H9 (cell line): ENCODE data around the gene ST6GAL2. TPM values are rescaled to one million over a fixed set of nuclear protein-coding genes. Genes with fewer than 3 reads are reported as not detected.

Experiments used
- DNase-seq: peaks from one replicate; pipeline ENCODE4 v3.0.0-alpha.2; 2017
- H2AFZ ChIP-seq: one replicate; pipeline ENCODE4 v1.6.1; 2013; ENCODE audit warnings: mild to moderate bottlenecking, low read length, control low read depth, moderate library complexity
- H2AK5ac ChIP-seq: 2 replicates; pipeline ENCODE4 v1.6.1; 2013; ENCODE audit warnings: low read length, control low read depth, mixed read lengths; ENCODE audit not compliant: insufficient read length
- H2BK120ac ChIP-seq: one replicate; pipeline ENCODE4 v1.6.1; 2013; ENCODE audit warnings: low read depth, mild to moderate bottlenecking, low read length, control low read depth, inconsistent platforms; ENCODE audit not compliant: poor library complexity, severe bottlenecking
- H2BK12ac ChIP-seq: 2 replicates; pipeline ENCODE4 v1.6.1; 2013; ENCODE audit warnings: low read length, control low read depth, mixed read lengths, low read depth; ENCODE audit not compliant: insufficient read length
- H2BK15ac ChIP-seq: 2 replicates; pipeline ENCODE4 v1.6.1; 2013; ENCODE audit warnings: low read depth, low read length, control low read depth
- H2BK20ac ChIP-seq: one replicate; pipeline ENCODE4 v1.6.1; 2013; ENCODE audit warnings: low read depth, mild to moderate bottlenecking, low read length, control low read depth, inconsistent platforms; ENCODE audit not compliant: poor library complexity, severe bottlenecking
- H2BK5ac ChIP-seq: 2 replicates; pipeline ENCODE4 v1.6.1; 2013; ENCODE audit warnings: low read length, control low read depth, mixed read lengths; ENCODE audit not compliant: insufficient read length
- H3K14ac ChIP-seq: 2 replicates; pipeline ENCODE4 v1.6.1; 2013; ENCODE audit warnings: low read length, control low read depth; ENCODE audit not compliant: insufficient read depth
- H3K18ac ChIP-seq: 2 replicates; pipeline ENCODE4 v1.6.1; 2013; ENCODE audit warnings: low read depth, mild to moderate bottlenecking, mixed read lengths, low read length, control low read depth; ENCODE audit not compliant: insufficient read length
- H3K23ac ChIP-seq: 2 replicates; pipeline ENCODE4 v1.6.1; 2013; ENCODE audit warnings: low read length, control low read depth, mixed read lengths, low read depth; ENCODE audit not compliant: insufficient read length
- H3K23me2 ChIP-seq: 2 replicates; pipeline ENCODE4 v1.6.1; 2013; ENCODE audit warnings: low read depth, mild to moderate bottlenecking, mixed read lengths, low read length, control low read depth; ENCODE audit not compliant: insufficient read length, poor library complexity, severe bottlenecking
- H3K27ac ChIP-seq: 2 replicates; pipeline ENCODE4 v1.5.1; 2013; ENCODE audit warnings: low read length, control low read depth, mixed read lengths, low read depth; ENCODE audit not compliant: insufficient read length
- H3K27me3 ChIP-seq: 2 replicates; pipeline ENCODE4 v1.6.1; 2013; ENCODE audit warnings: low read length, control low read depth, inconsistent platforms; ENCODE audit not compliant: insufficient read depth
- H3K4ac ChIP-seq: 2 replicates; pipeline ENCODE4 v1.6.1; 2013; ENCODE audit warnings: low read depth, mild to moderate bottlenecking, control low read depth, inconsistent platforms, low read length, moderate library complexity
- H3K4me1 ChIP-seq: 2 replicates; pipeline ENCODE4 v1.6.1; 2013; ENCODE audit warnings: low read length, control low read depth, inconsistent platforms; ENCODE audit not compliant: insufficient read depth
- H3K4me2 ChIP-seq: 2 replicates; pipeline ENCODE4 v1.6.1; 2013; ENCODE audit warnings: low read length, control low read depth, mixed read lengths; ENCODE audit not compliant: insufficient read length, insufficient read depth
- H3K56ac ChIP-seq: 2 replicates; pipeline ENCODE4 v1.6.1; 2013; ENCODE audit warnings: low read depth, mild to moderate bottlenecking, mixed read lengths, low read length, control low read depth; ENCODE audit not compliant: insufficient read length
- H3K79me1 ChIP-seq: 2 replicates; pipeline ENCODE4 v1.6.1; 2013; ENCODE audit warnings: low read depth, mild to moderate bottlenecking, moderate library complexity, low read length, control low read depth, inconsistent platforms; ENCODE audit not compliant: insufficient read depth, poor library complexity, severe bottlenecking
- H3K79me2 ChIP-seq: 2 replicates; pipeline ENCODE4 v1.6.1; 2013; ENCODE audit warnings: low read length, control low read depth, inconsistent platforms; ENCODE audit not compliant: insufficient read depth
- H3K9ac ChIP-seq: 2 replicates; pipeline ENCODE4 v1.6.1; 2013; ENCODE audit warnings: low read length, control low read depth, mixed read lengths; ENCODE audit not compliant: insufficient read length; ENCODE audit errors: extremely low read depth
- H3K9me3 ChIP-seq: one replicate; pipeline ENCODE4 v1.6.1; 2013; ENCODE audit warnings: low read depth, low read length, inconsistent platforms; ENCODE audit not compliant: control insufficient read depth
- H3T11ph ChIP-seq: one replicate; pipeline ENCODE4 v1.6.1; 2013; ENCODE audit warnings: mild to moderate bottlenecking, low read length, control low read depth, inconsistent platforms
- H4K20me1 ChIP-seq: one replicate; pipeline ENCODE4 v1.6.1; 2013; ENCODE audit not compliant: control insufficient read depth, insufficient read length, insufficient read depth
- H4K5ac ChIP-seq: 2 replicates; pipeline ENCODE4 v1.6.1; 2013; ENCODE audit warnings: low read depth, mild to moderate bottlenecking, mixed read lengths, low read length, control low read depth; ENCODE audit not compliant: insufficient read length
- H4K8ac ChIP-seq: replicated peaks from 2 replicates; pipeline ENCODE4 v1.6.1; 2013; ENCODE audit warnings: low read length, control low read depth, mixed read lengths, low read depth; ENCODE audit not compliant: insufficient read length
- H4K91ac ChIP-seq: 2 replicates; pipeline ENCODE4 v1.6.1; 2013; ENCODE audit warnings: low read depth, mild to moderate bottlenecking, moderate library complexity, mixed read lengths, low read length, control low read depth; ENCODE audit not compliant: insufficient read length
- H3K27ac Mint-ChIP-seq, 3 experiments: 2 replicates in 2 of 3; 3 replicates in 1 of 3; pipeline ENCODE4 v1.8.0; 2020 to 2021; ENCODE audit warnings: mixed read lengths in 3 of 3, mild to moderate bottlenecking in 1 of 3, moderate library complexity in 1 of 3
- H3K27me3 Mint-ChIP-seq: 2 replicates; pipeline ENCODE4 v1.8.0; 2021; ENCODE audit warnings: low read depth, mild to moderate bottlenecking, moderate library complexity, mixed read lengths
- H3K36me3 Mint-ChIP-seq, 3 experiments: 2 replicates in 2 of 3; 3 replicates in 1 of 3; pipeline ENCODE4 v1.8.0; 2020 to 2021; ENCODE audit warnings: low read depth in 3 of 3, mixed read lengths in 3 of 3; ENCODE audit not compliant: insufficient read depth in 1 of 3
- H3K4me1 Mint-ChIP-seq, 2 experiments: 2 replicates each; pipeline ENCODE4 v1.8.0; 2020; ENCODE audit warnings: mixed read lengths in 2 of 2
- H3K4me3 Mint-ChIP-seq, 2 experiments: 2 replicates in 1 of 2; 3 replicates in 1 of 2; pipeline ENCODE4 v1.8.0; 2020 to 2021; ENCODE audit warnings: mild to moderate bottlenecking in 2 of 2, mixed read lengths in 2 of 2, moderate library complexity in 1 of 2
- H3K9me3 Mint-ChIP-seq, 2 experiments: 2 replicates in 1 of 2; 3 replicates in 1 of 2; pipeline ENCODE4 v1.8.0; 2020; ENCODE audit warnings: mild to moderate bottlenecking in 2 of 2, mixed read lengths in 2 of 2, moderate library complexity in 1 of 2
- CTCF ChIP-seq: fragments of 200-600 bp; sonication (generic); conservative IDR thresholded peaks from 3 replicates; pipeline ENCODE4 v1.8.0; 2021; ENCODE audit warnings: antibody characterized with exemption, mild to moderate bottlenecking
- WGBS: extraction: QIAGEN DNeasy Blood & Tissue Kit; methylation state at CpG from one replicate; pipeline ENCODE4 v1.1.7; 2013; ENCODE audit warnings: missing lambda C conversion rate, low lambda C conversion rate, mixed read lengths; ENCODE audit not compliant: insufficient read length; ENCODE audit errors: extremely low coverage; 5-methylcytosine and 5-hydroxymethylcytosine counted together
- total RNA-seq: library from RNA; stranded (reverse); gene quantifications from 2 replicates; pipeline ENCODE4 v1.2.1, GENCODE V29; 2021

The ST6GAL2 gene
- total RNA-seq, 1 experiment from 2014 or later: 7.6 TPM

- Histone ChIP-seq H3T11ph (no peak overlapping the region), H3K9ac (no peak overlapping the region), H3K79me1 (no peaks in the 10 kb centered on the region), H4K91ac (no peak overlapping the region), H3K4me2 (no peak overlapping the region), H2BK12ac (no peak overlapping the region), H3K23me2 (no peaks in the 10 kb centered on the region), H2BK5ac (no peak overlapping the region), H2BK20ac (no peak overlapping the region), H3K23ac (no peak overlapping the region), H3K79me2 (no peaks in the 10 kb centered on the region), H4K5ac (no peak overlapping the region), H4K20me1 (no peaks in the 10 kb centered on the region), H3K4ac (no peak overlapping the region), H3K27me3 (no peaks in the 10 kb centered on the region), H3K56ac (no peak overlapping the region), H2AFZ (no peak overlapping the region), H4K8ac (no peak overlapping the region), H3K27ac (no peak overlapping the region), H2BK15ac (no peak overlapping the region), H3K18ac (no peak overlapping the region), H3K9me3 (no peaks in the 10 kb centered on the region), H3K4me1 (no peaks in the 10 kb centered on the region), H3K14ac (no peak overlapping the region), H2AK5ac (no peak overlapping the region), H2BK120ac (no peak overlapping the region)
- TF ChIP-seq CTCF: no peak
- no peak overlapping the region for H3K27ac Mint-ChIP-seq
- H3K4me1 Mint-ChIP-seq: peaks cover 16 to 27% of the 10 kb centered on the region in 2 experiments
- no peak overlapping the region for H3K4me3 Mint-ChIP-seq
- no peaks in the 10 kb centered on the region; a peak in 1 of 7 replicates for H3K36me3 Mint-ChIP-seq
- no peaks in the 10 kb centered on the region for H3K9me3 Mint-ChIP-seq
- H3K27me3 Mint-ChIP-seq: no peaks in the 10 kb centered on the region
- no CpG with 5 or more reads among the region's 6 CpGs for WGBS
- DNase-seq: no peak
Measured at GRCh38 chr2:106845716-106846115, 40.3 kb downstream of the ST6GAL2 start.
